Mesendoderm (in vitro differentiated cells): Measurements from ENCODE around the gene CENPP.

ENCODE experiments used
- DNase-seq: peaks from one replicate; pipeline ENCODE4 v3.0.0; 2013
- H2AK5ac ChIP-seq: 2 replicates; pipeline ENCODE4 v1.6.1; 2013; ENCODE audit warnings: low read length, inconsistent platforms
- H2BK120ac ChIP-seq: 2 replicates; pipeline ENCODE4 v1.6.1; 2013; ENCODE audit warnings: low read depth, mild to moderate bottlenecking, low read length, moderate library complexity, mixed read lengths
- H2BK15ac ChIP-seq: replicated peaks from 2 replicates; pipeline ENCODE4 v1.6.1; 2013; ENCODE audit warnings: low read depth, mild to moderate bottlenecking, moderate library complexity
- H2BK5ac ChIP-seq: 2 replicates; pipeline ENCODE4 v1.6.1; 2013; ENCODE audit warnings: low read length, inconsistent platforms
- H3K18ac ChIP-seq: 2 replicates; pipeline ENCODE4 v1.6.1; 2013; ENCODE audit warnings: mild to moderate bottlenecking, low read length, mixed read lengths
- H3K23ac ChIP-seq: one replicate; pipeline ENCODE4 v1.6.1; 2013; ENCODE audit warnings: low read length
- H3K27ac ChIP-seq: 2 replicates; pipeline ENCODE4 v1.5.1; 2013; ENCODE audit warnings: low read depth, mild to moderate bottlenecking, inconsistent platforms, low read length, moderate library complexity
- H3K27me3 ChIP-seq: 2 replicates; pipeline ENCODE4 v1.6.1; 2013; ENCODE audit warnings: low read length, control low read depth, mild to moderate bottlenecking, inconsistent platforms; ENCODE audit not compliant: insufficient read depth, poor library complexity
- H3K36me3 ChIP-seq: 2 replicates; pipeline ENCODE4 v1.6.1; 2013; ENCODE audit warnings: low read length, inconsistent platforms; ENCODE audit not compliant: control insufficient read depth, insufficient read depth
- H3K4ac ChIP-seq: one replicate; pipeline ENCODE4 v1.6.1; 2013; ENCODE audit warnings: low read depth, mild to moderate bottlenecking, low read length, moderate library complexity
- H3K4me1 ChIP-seq: 2 replicates; pipeline ENCODE4 v1.6.1; 2013; ENCODE audit warnings: low read depth, low read length, inconsistent platforms; ENCODE audit not compliant: control insufficient read depth
- H3K4me2 ChIP-seq: 2 replicates; pipeline ENCODE4 v1.6.1; 2013; ENCODE audit warnings: low read length
- H3K4me3 ChIP-seq: 2 replicates; pipeline ENCODE4 v1.5.1; 2013; ENCODE audit warnings: mild to moderate bottlenecking, low read length
- H3K56ac ChIP-seq: one replicate; pipeline ENCODE4 v1.6.1; 2013; ENCODE audit warnings: low read length
- H3K79me1 ChIP-seq: 2 replicates; pipeline ENCODE4 v1.6.1; 2013; ENCODE audit warnings: low read length, inconsistent platforms
- H3K79me2 ChIP-seq: 2 replicates; pipeline ENCODE4 v1.6.1; 2013; ENCODE audit warnings: mild to moderate bottlenecking, low read length; ENCODE audit not compliant: control insufficient read depth, insufficient read depth
- H3K9ac ChIP-seq: 2 replicates; pipeline ENCODE4 v1.6.1; 2013; ENCODE audit warnings: low read length, inconsistent platforms
- H4K5ac ChIP-seq: one replicate; pipeline ENCODE4 v1.6.1; 2013; ENCODE audit warnings: low read length
- H4K8ac ChIP-seq: one replicate; pipeline ENCODE4 v1.6.1; 2013; ENCODE audit warnings: low read depth, mild to moderate bottlenecking, control low read depth, low read length, moderate library complexity
- WGBS: extraction: QIAGEN DNeasy Blood & Tissue Kit; methylation state at CpG from one replicate; pipeline ENCODE4 v1.1.7; 2013; ENCODE audit warnings: low lambda C conversion rate, missing lambda C conversion rate; ENCODE audit not compliant: insufficient coverage; ENCODE audit errors: extremely low coverage; 5-methylcytosine and 5-hydroxymethylcytosine counted together

The CENPP gene

DNA sequence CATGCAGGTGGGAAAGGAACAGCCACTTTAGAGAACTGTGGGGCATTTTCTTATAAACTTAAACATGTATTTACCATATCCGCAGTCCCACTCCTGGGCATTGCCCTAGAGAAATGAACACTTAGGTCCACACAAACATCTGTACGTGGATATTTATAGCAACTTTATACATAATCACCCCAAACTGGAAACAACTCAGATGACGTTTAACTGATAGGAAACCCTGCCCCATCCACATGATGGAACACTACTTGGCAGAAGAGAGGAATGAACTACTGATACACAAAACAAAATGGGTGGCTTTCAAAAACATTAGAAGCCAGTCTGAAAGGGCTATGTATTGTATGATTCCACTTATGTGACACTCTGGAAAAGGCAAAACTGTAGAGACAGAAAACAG is 187.6 kb downstream of the CENPP start:
- no peaks in the 10 kb centered on the region for H3K79me2 ChIP-seq
- H2BK15ac ChIP-seq, result no peak overlapping the region
- H2BK120ac ChIP-seq, result no peak overlapping the region
- no CpG with 5 or more reads among the region's 3 CpGs for WGBS
- no peak overlapping the region for H3K9ac ChIP-seq
- H3K36me3 ChIP-seq, result no peaks in the 10 kb centered on the region
- H3K27ac ChIP-seq, result no peak overlapping the region
- H2BK5ac ChIP-seq, result no peak overlapping the region
- no peak overlapping the region for H2AK5ac ChIP-seq
- no peak overlapping the region for H3K56ac ChIP-seq
- H3K4ac ChIP-seq, result no peak overlapping the region
- no peak overlapping the region for H3K4me3 ChIP-seq
- no peak for DNase-seq
- H4K8ac ChIP-seq, result no peak overlapping the region
- no peak overlapping the region for H3K23ac ChIP-seq
- H4K5ac ChIP-seq, result no peak overlapping the region
- H3K18ac ChIP-seq, result no peak overlapping the region
- H3K4me1 ChIP-seq, result peaks cover 2% of the 10 kb centered on the region
- no peaks in the 10 kb centered on the region for H3K27me3 ChIP-seq
- H3K79me1 ChIP-seq, result no peaks in the 10 kb centered on the region
- H3K4me2 ChIP-seq, result no peak overlapping the region

DNA sequence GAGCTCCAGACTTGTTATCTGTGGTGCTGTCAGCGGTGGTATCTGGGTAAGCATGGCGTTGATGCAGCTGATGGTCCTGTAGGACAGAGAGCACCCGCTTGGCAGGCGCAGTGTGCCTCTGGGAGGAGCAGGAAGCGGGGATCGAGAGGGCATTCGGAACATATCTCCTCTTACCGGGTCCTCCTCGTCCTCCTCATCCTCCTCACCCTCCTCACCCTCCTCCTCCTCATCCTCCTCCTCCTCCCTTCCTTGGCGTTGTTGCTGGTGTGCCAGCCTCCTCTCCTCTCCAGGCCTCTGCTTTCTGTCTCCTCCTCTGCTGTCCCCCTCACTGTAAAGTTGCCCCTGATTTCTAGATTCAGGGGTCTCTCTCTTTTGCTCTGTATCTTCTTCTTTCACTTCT is 188.9 kb downstream of the CENPP start:
- Histone ChIP-seq H3K4me3 (no peak overlapping the region), H2AK5ac (no peak overlapping the region), H4K8ac (no peak overlapping the region), H3K36me3 (no peaks in the 10 kb centered on the region), H3K79me2 (no peaks in the 10 kb centered on the region), H3K79me1 (no peaks in the 10 kb centered on the region), H3K4me2 (no peak overlapping the region), H3K56ac (no peak overlapping the region), H4K5ac (no peak overlapping the region), H3K4ac (no peak overlapping the region), H3K4me1 (peaks cover 2% of the 10 kb centered on the region), H3K23ac (no peak overlapping the region), H3K27ac (no peak overlapping the region), H3K9ac (no peak overlapping the region), H2BK5ac (no peak overlapping the region), H3K18ac (no peak overlapping the region), H2BK120ac (no peak overlapping the region), H2BK15ac (no peak overlapping the region), H3K27me3 (no peaks in the 10 kb centered on the region)
- no CpG with 5 or more reads among the region's 10 CpGs for WGBS
- DNase-seq, result no peak

DNA sequence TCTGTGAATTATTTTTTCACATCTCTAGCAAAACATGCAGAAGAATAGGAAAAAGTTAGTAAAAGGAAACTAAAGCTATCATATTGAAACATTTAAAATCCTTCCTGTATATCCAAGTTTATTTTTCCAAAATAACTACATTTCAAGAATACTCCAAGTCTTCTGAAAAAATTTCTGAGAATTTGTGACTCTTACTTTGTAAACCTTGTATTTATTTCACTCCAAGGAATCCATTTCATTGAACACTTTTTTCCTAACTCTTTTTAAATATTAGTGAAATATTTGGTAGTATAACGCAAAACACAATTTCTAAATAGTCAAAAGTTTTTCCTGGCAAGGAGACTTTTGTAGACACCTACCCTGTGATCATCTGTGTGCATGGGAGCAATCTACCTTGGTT is 190.8 kb downstream of the CENPP start:
- WGBS, result no CpG with 5 or more reads among the region's 1 CpG
- H2AK5ac ChIP-seq, result no peak overlapping the region
- H3K79me2 ChIP-seq, result no peaks in the 10 kb centered on the region

GRCh38 chr9:92517046-92517445 is 191.3 kb downstream of the CENPP start:
- H3K27me3 ChIP-seq, result no peaks in the 10 kb centered on the region
- H2AK5ac ChIP-seq, result no peak overlapping the region
- no peak overlapping the region for H3K4me2 ChIP-seq
- H2BK15ac ChIP-seq, result no peak overlapping the region
- no peaks in the 10 kb centered on the region for H3K36me3 ChIP-seq
- no peak overlapping the region for H3K27ac ChIP-seq
- H3K79me1 ChIP-seq, result no peaks in the 10 kb centered on the region
- WGBS, result no CpG with 5 or more reads among the region's 3 CpGs
- H3K4ac ChIP-seq, result no peak overlapping the region
- H3K9ac ChIP-seq, result no peak overlapping the region
- DNase-seq, result peak; percentile 51
- no peak overlapping the region for H4K8ac ChIP-seq
- H3K79me2 ChIP-seq, result no peaks in the 10 kb centered on the region
- no peak overlapping the region for H3K23ac ChIP-seq
- H2BK5ac ChIP-seq, result no peak overlapping the region
- no peak overlapping the region for H3K18ac ChIP-seq
- H3K4me1 ChIP-seq, result no peaks in the 10 kb centered on the region
- no peak overlapping the region for H3K56ac ChIP-seq
- no peak overlapping the region for H2BK120ac ChIP-seq
- H3K4me3 ChIP-seq, result no peak overlapping the region
- H4K5ac ChIP-seq, result no peak overlapping the region

More for the DNA sequence above, 190.8 kb downstream of the CENPP start:
- H2BK5ac ChIP-seq, result no peak overlapping the region
- H3K4me1 ChIP-seq, result no peaks in the 10 kb centered on the region
- H3K27me3 ChIP-seq, result no peaks in the 10 kb centered on the region
- no peak for DNase-seq
- H3K56ac ChIP-seq, result no peak overlapping the region
- H2BK15ac ChIP-seq, result no peak overlapping the region
- H3K27ac ChIP-seq, result no peak overlapping the region
- H3K9ac ChIP-seq, result no peak overlapping the region
- no peak overlapping the region for H3K4ac ChIP-seq
- H3K23ac ChIP-seq, result no peak overlapping the region
- no peaks in the 10 kb centered on the region for H3K36me3 ChIP-seq
- H4K5ac ChIP-seq, result no peak overlapping the region
- no peak overlapping the region for H3K18ac ChIP-seq
- no peak overlapping the region for H2BK120ac ChIP-seq
- H3K79me1 ChIP-seq, result no peaks in the 10 kb centered on the region
- no peak overlapping the region for H3K4me3 ChIP-seq
- H4K8ac ChIP-seq, result no peak overlapping the region
- H3K4me2 ChIP-seq, result no peak overlapping the region

DNA sequence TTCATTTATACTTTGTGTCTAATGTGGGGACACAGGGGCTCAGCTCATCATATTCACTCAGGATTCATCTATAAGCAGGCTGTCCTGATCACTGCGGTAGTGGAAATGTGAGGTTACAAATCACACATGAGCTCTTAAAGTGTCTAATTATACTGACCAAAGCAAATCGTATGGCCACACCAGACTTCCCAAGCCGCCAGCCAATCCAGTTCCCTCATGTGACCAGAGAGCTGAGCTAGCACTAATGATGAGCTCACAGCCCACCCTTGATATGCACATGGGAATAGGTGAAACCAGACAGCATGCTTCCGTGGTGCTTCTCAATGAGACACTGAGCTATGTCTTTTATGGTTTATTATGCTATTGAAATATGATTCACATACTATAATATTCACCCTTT is 192.4 kb downstream of the CENPP start:
- no peak overlapping the region for H3K56ac ChIP-seq
- no peak overlapping the region for H3K23ac ChIP-seq
- no peak overlapping the region for H2BK120ac ChIP-seq
- H2AK5ac ChIP-seq, result no peak overlapping the region
- H3K79me1 ChIP-seq, result no peaks in the 10 kb centered on the region
- H3K4ac ChIP-seq, result no peak overlapping the region
- H3K79me2 ChIP-seq, result no peaks in the 10 kb centered on the region
- no peaks in the 10 kb centered on the region for H3K27me3 ChIP-seq
- no peak overlapping the region for H3K18ac ChIP-seq
- no peaks in the 10 kb centered on the region for H3K4me1 ChIP-seq
- H4K8ac ChIP-seq, result no peak overlapping the region
- H3K4me3 ChIP-seq, result no peak overlapping the region
- H4K5ac ChIP-seq, result no peak overlapping the region
- no peak for DNase-seq
- no CpG with 5 or more reads among the region's 4 CpGs for WGBS
- no peak overlapping the region for H3K27ac ChIP-seq
- no peak overlapping the region for H2BK5ac ChIP-seq
- no peak overlapping the region for H2BK15ac ChIP-seq
- H3K36me3 ChIP-seq, result no peaks in the 10 kb centered on the region
- no peak overlapping the region for H3K4me2 ChIP-seq
- H3K9ac ChIP-seq, result no peak overlapping the region

GRCh38 chr9:92520837-92521236 is 195.1 kb downstream of the CENPP start:
- Histone ChIP-seq H3K9ac (no peak overlapping the region), H3K36me3 (no peaks in the 10 kb centered on the region), H3K4me1 (no peaks in the 10 kb centered on the region), H2BK120ac (no peak overlapping the region), H2AK5ac (no peak overlapping the region), H4K5ac (no peak overlapping the region), H2BK5ac (no peak overlapping the region), H3K27me3 (no peaks in the 10 kb centered on the region), H3K4me2 (no peak overlapping the region), H3K27ac (no peak overlapping the region), H3K18ac (no peak overlapping the region), H4K8ac (no peak overlapping the region), H3K4ac (no peak overlapping the region), H3K56ac (no peak overlapping the region), H2BK15ac (no peak overlapping the region), H3K23ac (no peak overlapping the region), H3K79me2 (no peaks in the 10 kb centered on the region), H3K79me1 (no peaks in the 10 kb centered on the region), H3K4me3 (no peak overlapping the region)
- DNase-seq, result no peak
- WGBS, result no CpG with 5 or more reads among the region's 2 CpGs
